ENCODE data around the gene TIMM21. TPM values are rescaled to one million over a fixed set of nuclear protein-coding genes. Genes with fewer than 3 reads are reported as not detected.

Gene TIMM21
- total and polyA plus RNA-seq, 2 experiments from 2014 or later: 25.6 to 53.0 TPM

DNA sequence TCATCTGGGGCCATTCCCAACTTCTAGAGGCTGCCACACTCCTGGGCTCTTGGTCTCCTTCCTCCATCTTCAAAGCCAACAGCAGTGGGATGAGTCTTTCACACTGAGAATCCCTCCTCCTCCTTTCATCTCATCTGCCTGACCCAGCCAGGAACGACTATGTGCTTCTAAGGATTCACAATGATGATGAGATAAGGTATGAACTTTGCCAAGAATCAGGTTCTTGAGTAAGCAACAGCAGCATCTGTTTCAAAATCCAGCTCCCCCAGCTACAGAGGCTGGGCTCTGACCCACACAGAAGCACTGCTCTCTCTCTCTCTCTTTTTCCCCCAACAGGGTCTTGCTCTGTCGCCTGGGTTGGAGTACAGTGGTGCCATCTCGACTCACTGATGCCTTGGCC, 46.4 kb downstream of the TIMM21 start:
- Histone ChIP-seq H2AFZ (no peak overlapping the region), H3K4me1 (ENCODE audit: insufficient read depth) (no peaks in the 10 kb centered on the region), H3K79me2 (no peaks in the 10 kb centered on the region), H3K9me3 (ENCODE audit: low read depth) (no peaks in the 10 kb centered on the region), H3K27me3 (no peaks in the 10 kb centered on the region), H3K4me2 (no peak overlapping the region), H4K20me1 (ENCODE audit: insufficient read depth, poor library complexity, severe bottlenecking) (no peaks in the 10 kb centered on the region), H3K27ac (no peak overlapping the region), H3K9me2 (replicated peaks; ENCODE audit: insufficient read depth) (no peaks in the 10 kb centered on the region), H3K36me3 (replicated peaks; ENCODE audit: insufficient read depth, low read depth) (no peaks in the 10 kb centered on the region), H3K4me3 (no peak overlapping the region)
- 66% methylated on average over 3 of the region's 3 CpGs for WGBS (ENCODE audit: low lambda C conversion rate, missing lambda C conversion rate)
- TF ChIP-seq EZH2phosphoT487 (IDR thresholded peaks at IDR 0.05; ENCODE audit: low read depth, severe bottlenecking, unreplicated experiment) (no peak), EZH2 (IDR thresholded peaks at IDR 0.05; ENCODE audit: borderline replicate concordance) (no peak)
- TF ChIP-seq, protein P1, sequence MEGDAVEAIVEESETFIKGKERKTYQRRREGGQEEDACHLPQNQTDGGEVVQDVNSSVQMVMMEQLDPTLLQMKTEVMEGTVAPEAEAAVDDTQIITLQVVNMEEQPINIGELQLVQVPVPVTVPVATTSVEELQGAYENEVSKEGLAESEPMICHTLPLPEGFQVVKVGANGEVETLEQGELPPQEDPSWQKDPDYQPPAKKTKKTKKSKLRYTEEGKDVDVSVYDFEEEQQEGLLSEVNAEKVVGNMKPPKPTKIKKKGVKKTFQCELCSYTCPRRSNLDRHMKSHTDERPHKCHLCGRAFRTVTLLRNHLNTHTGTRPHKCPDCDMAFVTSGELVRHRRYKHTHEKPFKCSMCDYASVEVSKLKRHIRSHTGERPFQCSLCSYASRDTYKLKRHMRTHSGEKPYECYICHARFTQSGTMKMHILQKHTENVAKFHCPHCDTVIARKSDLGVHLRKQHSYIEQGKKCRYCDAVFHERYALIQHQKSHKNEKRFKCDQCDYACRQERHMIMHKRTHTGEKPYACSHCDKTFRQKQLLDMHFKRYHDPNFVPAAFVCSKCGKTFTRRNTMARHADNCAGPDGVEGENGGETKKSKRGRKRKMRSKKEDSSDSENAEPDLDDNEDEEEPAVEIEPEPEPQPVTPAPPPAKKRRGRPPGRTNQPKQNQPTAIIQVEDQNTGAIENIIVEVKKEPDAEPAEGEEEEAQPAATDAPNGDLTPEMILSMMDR (IDR thresholded peaks at IDR 0.05; ENCODE audit: poor library complexity): no peak
- no peak for DNase-seq (ENCODE audit: low spot score)

- H3K27ac ChIP-seq: peak overlapping the region; percentile 57
These were observed 48.1 kb downstream of the TIMM21 start for GRCh38 chr18:74196220-74197119.

GRCh38 chr18:74197705-74198341, 49.5 kb downstream of the TIMM21 start:
- no peak overlapping the region for H3K4me3 ChIP-seq
- H3K9me2 ChIP-seq (replicated peaks; ENCODE audit: insufficient read depth): no peaks in the 10 kb centered on the region
- no peak overlapping the region for H2AFZ ChIP-seq
- H3K27me3 ChIP-seq: no peaks in the 10 kb centered on the region
- H3K36me3 ChIP-seq (replicated peaks; ENCODE audit: insufficient read depth, low read depth): no peaks in the 10 kb centered on the region
- H3K27ac ChIP-seq: no peak overlapping the region
- H3K79me2 ChIP-seq: no peaks in the 10 kb centered on the region
- 85% methylated on average over 11 of the region's 11 CpGs for WGBS (ENCODE audit: low lambda C conversion rate, missing lambda C conversion rate)
- no peak overlapping the region for H3K4me2 ChIP-seq
- DNase-seq (ENCODE audit: low spot score): no peak
- no peaks in the 10 kb centered on the region for H4K20me1 ChIP-seq (ENCODE audit: insufficient read depth, poor library complexity, severe bottlenecking)
- H3K4me1 ChIP-seq (ENCODE audit: insufficient read depth): no peaks in the 10 kb centered on the region
- TF ChIP-seq, protein P1 (IDR thresholded peaks at IDR 0.05; ENCODE audit: poor library complexity): no peak
- TF ChIP-seq EZH2 (IDR thresholded peaks at IDR 0.05; ENCODE audit: borderline replicate concordance) (no peak), EZH2phosphoT487 (IDR thresholded peaks at IDR 0.05; ENCODE audit: low read depth, severe bottlenecking, unreplicated experiment) (no peak)
- no peaks in the 10 kb centered on the region for H3K9me3 ChIP-seq (ENCODE audit: low read depth)

More at GRCh38 chr18:74196220-74197119, 48.1 kb downstream of the TIMM21 start:
- Histone ChIP-seq H3K9me3 (ENCODE audit: low read depth) (no peaks in the 10 kb centered on the region), H2AFZ (peak overlapping the region; percentile 74), H3K79me2 (no peaks in the 10 kb centered on the region), H4K20me1 (ENCODE audit: insufficient read depth, poor library complexity, severe bottlenecking) (no peaks in the 10 kb centered on the region), H3K27me3 (no peaks in the 10 kb centered on the region), H3K36me3 (replicated peaks; ENCODE audit: insufficient read depth, low read depth) (no peaks in the 10 kb centered on the region), H3K4me3 (peak overlapping the region; percentile 28), H3K9me2 (replicated peaks; ENCODE audit: insufficient read depth) (no peaks in the 10 kb centered on the region), H3K4me2 (peak overlapping the region; percentile 72), H3K4me1 (ENCODE audit: insufficient read depth) (no peaks in the 10 kb centered on the region)
- peak; percentile 77 for DNase-seq (ENCODE audit: low spot score)
- WGBS (ENCODE audit: low lambda C conversion rate, missing lambda C conversion rate): 8% methylated on average over 9 of the region's 9 CpGs
- TF ChIP-seq, protein P1 (IDR thresholded peaks at IDR 0.05; ENCODE audit: poor library complexity): peak; percentile 88
- TF ChIP-seq EZH2 (IDR thresholded peaks at IDR 0.05; ENCODE audit: borderline replicate concordance): no peak

All from hepatocyte (in vitro differentiated cells).